NCI-H526 treated with DMSO at 0.1 percent for 48 hours (cell line): ENCODE data around the gene DAPK3.

Experiments
- DNase-seq: peaks from one replicate; lab custom pipeline; 2025; lab: John Stamatoyannopoulos, UW

The DAPK3 gene

DNA sequence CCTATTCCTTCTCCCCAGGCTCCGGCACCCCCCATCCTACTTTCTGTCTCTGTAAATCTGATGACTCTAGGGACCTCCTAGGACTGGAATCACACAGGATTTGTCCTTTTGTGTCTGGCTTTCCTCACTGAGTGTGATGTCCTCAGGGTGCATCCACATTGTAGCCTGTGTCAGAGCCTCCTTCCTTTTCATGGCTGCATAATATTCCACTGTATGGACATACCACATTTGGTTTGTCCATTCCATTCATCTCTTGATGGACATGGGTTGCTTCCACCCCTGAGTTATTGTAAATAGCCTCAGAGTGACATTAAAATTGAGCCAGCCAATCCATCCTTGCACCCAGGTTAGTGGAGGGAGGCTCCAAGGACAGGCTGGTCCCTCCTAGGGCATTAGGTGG is 60.8 kb downstream of the DAPK3 start:
- DNase-seq, result no peak
